Breast epithelium (tissue), 3 donors: ENCODE data around the gene HBEGF.

Source experiments
- POLR2A ChIP-seq: fragments of 450-650 bp; IDR thresholded peaks from one replicate; pipeline ENCODE4 v1.6.1; 2016; ENCODE audit warnings: antibody characterized with exemption, mild to moderate bottlenecking, moderate library complexity
- POLR2AphosphoS5 ChIP-seq, 3 donors: sonication (generic); formaldehyde crosslinking; IDR thresholded peaks; one replicate each; pipeline ENCODE4 v1.6.1; 2017; ENCODE audit warnings: antibody characterized with exemption in 3 of 3
- TF ChIP-seq, protein P1 (sequence below), 3 donors: fragments of 450-650 bp; IDR thresholded peaks; one replicate each; pipeline ENCODE4 v1.5.1; 2016 to 2017; ENCODE audit warnings: antibody characterized with exemption in 3 of 3, mild to moderate bottlenecking in 3 of 3, moderate library complexity in 3 of 3

DNA sequence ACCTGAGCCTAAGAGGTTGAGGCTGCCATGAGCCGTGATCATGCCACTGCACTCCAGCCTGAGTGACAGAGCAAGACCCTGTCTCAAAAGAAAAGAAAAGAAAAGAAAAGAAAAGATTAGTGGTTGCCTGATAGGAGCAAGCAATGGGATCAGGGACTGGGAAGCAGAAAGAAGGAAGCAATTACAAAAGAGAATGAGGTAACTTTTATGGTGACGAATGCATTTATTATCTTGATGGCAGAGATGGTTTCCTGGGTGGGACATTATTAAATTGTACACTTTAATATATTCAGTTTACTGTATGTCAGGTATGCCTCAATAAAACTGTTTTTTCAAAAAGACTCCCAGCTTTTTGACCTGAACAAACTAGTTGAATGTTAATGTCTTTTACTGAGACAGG lies 36.0 kb downstream of the HBEGF start:
- TF ChIP-seq, protein P1, sequence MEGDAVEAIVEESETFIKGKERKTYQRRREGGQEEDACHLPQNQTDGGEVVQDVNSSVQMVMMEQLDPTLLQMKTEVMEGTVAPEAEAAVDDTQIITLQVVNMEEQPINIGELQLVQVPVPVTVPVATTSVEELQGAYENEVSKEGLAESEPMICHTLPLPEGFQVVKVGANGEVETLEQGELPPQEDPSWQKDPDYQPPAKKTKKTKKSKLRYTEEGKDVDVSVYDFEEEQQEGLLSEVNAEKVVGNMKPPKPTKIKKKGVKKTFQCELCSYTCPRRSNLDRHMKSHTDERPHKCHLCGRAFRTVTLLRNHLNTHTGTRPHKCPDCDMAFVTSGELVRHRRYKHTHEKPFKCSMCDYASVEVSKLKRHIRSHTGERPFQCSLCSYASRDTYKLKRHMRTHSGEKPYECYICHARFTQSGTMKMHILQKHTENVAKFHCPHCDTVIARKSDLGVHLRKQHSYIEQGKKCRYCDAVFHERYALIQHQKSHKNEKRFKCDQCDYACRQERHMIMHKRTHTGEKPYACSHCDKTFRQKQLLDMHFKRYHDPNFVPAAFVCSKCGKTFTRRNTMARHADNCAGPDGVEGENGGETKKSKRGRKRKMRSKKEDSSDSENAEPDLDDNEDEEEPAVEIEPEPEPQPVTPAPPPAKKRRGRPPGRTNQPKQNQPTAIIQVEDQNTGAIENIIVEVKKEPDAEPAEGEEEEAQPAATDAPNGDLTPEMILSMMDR (IDR thresholded peaks at IDR 0.05) = no peak
- no peak for TF ChIP-seq POLR2AphosphoS5 (IDR thresholded peaks at IDR 0.05)
- TF ChIP-seq POLR2A = no peak
